ENCODE data around the gene IRF4.

Gene IRF4

DNA sequence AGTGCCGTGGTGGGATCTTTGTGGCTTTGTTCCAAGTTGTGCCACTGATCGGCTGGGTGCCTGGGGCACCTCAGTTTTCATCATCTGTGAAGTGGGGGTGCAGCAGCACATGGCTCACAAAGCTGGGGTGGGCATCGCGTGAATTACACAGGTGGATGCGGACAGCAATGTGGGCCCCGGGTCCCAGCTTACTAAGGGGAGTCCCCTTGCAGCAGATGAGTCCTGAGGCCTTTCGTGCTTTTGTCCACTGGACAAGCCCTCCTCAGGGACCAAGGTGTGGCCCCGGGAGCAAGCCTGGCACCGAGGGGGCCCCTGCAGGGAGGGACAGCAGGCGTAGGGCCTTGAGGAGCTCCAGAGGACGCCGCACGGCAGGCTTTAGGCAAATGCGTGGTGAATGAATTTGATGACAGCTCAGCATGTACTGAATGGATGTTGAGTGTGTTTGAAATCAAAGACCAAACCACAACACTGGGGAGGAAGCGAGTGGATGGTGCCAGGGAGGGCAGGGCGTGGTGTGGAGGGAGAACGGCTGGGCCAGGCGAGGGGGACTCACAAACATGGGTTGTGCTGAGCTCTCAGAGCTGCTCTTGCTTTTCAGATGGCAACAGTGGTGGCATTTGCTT lies 53.2 kb downstream of the IRF4 start:
- FAIRE-seq: no peak
- DNase-seq (ENCODE audit: insufficient read length, low spot score): no peak
- TF ChIP-seq POLR2A (IDR thresholded peaks at IDR 0.05; ENCODE audit: low read depth, low read length): no peak

DNA sequence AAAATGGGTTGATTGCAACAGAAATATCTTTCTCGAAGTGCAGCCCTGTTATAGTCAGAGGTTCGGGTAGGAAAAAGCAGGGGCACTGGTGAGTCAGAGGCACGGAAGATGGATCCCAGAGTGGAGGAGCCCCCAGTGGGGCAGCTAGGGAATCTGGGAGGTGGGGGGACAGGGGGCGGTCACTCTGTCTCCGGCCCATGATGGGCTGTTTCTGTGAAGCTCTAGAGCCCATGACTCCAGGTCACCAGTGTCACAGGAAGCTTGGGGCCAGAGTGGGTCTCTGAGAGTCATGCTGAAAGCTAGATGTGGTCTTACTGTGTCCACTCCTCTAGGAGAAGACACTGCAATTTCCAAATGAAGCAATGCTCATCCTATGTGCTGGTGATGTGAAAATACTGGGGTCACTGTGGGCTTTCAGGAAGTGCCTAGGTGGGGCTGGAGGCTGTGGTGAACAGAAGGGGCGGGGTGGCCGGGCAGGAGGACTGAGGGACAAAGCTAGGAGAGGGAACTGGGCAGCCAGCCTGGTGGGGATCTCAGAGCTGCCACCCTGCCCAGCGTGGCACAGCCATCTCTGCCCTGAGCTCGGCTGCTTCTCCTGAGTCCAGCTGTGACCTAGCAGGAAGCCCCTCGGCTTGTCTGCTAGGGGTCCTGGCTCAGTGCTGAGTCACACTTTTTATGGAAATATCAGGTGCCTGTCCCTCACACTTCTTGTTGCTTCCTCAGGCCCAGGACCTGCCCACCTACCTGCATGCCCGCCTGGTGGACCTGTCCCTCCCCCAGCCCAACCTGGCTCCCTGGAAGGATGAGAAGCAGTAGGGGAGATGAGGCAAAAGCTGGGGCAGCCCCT lies 54.2 kb downstream of the IRF4 start:
- no peak for DNase-seq (ENCODE audit: insufficient read length, low spot score)
- no peak for FAIRE-seq
- TF ChIP-seq POLR2A (IDR thresholded peaks at IDR 0.05; ENCODE audit: low read depth, low read length): no peak

DNA sequence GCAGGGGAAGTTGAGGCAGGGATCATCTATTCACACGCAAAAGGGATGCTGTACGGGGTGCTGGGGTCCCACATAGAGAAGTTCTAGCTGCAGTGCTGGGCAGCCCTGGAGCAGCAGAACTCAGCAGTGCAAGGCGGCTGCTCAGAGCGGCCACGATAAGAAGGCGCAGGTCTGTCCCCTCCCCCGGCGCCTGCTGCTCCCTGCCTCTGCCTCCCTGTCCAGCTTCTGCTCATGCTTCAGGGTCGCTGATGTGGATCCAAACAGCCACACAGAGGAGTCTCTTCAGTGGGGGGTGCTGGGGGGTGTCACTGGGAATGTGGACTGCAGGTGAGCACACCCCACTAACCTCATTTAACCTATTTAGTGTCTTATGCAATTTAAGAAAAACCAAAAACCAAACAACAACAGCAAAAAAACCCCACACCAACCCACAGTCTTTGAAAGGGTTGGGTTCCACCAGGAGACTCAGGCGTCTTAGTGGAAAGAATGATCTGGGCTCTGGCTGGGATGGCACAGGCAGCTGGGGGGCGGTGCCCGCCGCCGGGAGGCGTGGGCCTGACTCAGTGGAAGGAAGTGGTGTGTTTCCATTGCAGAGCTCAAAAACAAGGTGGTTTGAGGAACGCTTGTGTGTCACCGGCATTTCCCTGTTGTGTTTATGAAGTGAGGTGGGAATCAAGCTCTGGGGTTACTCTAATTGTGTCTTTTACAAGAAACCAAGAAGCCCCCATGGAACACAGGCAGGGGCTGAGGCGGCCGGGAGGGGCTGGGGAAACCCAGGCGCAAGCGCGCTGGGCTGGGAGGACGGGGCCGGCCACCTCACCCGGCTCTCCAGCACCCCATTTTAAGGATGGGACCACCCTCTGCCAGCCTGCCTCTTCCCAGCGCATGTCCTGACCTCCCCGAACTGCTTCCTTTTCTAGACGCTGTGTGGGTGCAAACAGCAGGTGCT lies 55.1 kb downstream of the IRF4 start:
- DNase-seq (ENCODE audit: insufficient read length, low spot score) (no peak), FAIRE-seq (no peak)
- TF ChIP-seq POLR2A (IDR thresholded peaks at IDR 0.05; ENCODE audit: low read depth, low read length): no peak

DNA sequence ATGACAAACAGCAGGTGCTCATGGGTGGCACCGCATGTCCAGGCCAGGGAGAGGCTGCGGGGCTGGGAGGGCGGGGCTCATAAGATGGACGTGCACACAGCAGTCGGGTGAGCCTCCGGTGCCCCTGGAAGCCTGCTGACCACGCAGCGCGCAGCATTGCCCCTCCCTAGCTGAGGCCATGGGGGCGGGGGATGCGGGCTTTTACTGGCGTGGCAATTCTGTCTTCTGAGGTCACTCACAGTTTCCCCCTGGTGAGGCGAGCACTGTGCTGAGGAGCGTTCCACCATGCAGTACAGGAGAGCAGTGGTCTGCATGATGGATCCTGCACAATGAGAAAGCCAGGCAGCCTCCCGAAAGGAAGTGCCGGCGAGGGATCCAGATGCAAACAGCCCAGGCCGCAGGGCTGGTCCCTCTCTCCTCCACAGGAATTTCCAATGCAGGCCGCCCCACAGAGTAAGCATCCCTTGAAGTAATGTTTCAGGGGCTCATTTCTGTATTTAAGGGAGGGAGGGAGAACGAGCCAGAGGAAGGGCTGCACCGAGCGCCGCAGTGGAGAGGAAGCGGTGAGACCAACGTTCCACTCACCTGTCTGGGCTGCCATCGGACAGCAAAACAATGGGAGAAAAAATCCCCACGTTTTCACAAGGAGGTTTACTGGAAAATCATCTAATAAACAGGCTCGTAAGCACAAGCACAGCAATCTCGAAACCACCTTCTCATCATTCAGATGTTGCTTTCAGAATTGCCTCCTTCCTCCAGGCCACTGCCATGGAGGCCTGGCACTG lies 56.0 kb downstream of the IRF4 start:
- TF ChIP-seq POLR2A (IDR thresholded peaks at IDR 0.05; ENCODE audit: low read depth, low read length): no peak
- DNase-seq (ENCODE audit: insufficient read length, low spot score) (no peak), FAIRE-seq (no peak)

DNA sequence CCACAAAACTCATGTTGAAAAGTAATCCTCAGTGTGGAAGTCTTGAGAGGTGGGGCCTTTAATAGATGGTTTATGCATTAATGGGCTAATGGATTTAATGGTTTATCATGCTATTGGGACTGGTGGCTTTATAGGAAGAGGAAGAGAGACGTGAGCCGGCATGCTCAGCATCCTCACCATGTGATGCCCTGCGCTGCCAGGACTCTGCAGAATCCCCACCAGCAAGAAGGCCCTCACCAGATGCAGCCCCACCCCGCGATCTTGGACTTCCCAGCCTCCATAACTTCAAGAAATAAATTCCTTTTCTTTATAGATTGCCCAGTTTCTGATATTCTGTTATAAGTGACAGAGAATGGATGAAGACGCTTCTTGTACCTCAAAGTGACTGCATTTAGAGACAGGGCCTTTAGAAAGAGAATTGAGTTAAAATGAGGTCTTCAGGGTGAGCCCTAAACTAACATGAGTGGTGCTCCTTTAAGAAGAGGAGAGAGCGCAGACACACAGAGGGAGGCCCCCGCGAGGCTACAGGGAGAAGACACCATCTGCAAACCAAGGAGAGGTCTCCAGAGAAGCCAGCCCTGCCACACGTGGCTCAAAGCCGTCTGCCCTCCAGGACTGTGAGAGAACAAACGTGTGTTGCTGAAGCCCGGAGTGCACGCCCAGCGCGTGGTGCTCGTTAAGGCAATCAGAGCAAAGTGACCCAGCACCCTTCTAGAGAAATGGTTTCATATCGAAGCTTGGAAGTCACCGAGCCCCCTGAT lies 56.9 kb downstream of the IRF4 start:
- FAIRE-seq (no peak), DNase-seq (ENCODE audit: insufficient read length, low spot score) (no peak)
- TF ChIP-seq POLR2A (IDR thresholded peaks at IDR 0.05; ENCODE audit: low read depth, low read length): no peak

DNA sequence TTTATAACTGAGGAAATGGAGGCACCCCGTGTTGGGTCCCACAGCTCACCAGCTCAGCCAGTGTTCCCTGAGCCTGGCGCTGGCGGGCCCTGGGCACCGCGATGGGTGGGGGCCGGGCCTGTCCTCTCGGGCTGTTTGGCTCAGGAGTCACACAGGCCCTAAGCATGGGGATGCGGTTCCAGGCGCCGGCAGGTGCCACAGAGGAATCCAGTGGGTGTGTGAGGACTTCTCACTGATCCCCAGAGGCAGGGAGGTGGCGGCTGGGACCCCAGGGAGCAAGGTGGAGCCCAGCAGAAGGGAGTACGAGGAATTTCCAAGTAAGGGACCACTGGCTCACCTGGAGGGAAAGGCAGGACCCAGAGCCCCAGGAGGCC lies 57.5 kb downstream of the IRF4 start:
- DNase-seq (ENCODE audit: insufficient read length, low spot score) (no peak), FAIRE-seq (no peak)
- TF ChIP-seq POLR2A (IDR thresholded peaks at IDR 0.05; ENCODE audit: low read depth, low read length): no peak

DNA sequence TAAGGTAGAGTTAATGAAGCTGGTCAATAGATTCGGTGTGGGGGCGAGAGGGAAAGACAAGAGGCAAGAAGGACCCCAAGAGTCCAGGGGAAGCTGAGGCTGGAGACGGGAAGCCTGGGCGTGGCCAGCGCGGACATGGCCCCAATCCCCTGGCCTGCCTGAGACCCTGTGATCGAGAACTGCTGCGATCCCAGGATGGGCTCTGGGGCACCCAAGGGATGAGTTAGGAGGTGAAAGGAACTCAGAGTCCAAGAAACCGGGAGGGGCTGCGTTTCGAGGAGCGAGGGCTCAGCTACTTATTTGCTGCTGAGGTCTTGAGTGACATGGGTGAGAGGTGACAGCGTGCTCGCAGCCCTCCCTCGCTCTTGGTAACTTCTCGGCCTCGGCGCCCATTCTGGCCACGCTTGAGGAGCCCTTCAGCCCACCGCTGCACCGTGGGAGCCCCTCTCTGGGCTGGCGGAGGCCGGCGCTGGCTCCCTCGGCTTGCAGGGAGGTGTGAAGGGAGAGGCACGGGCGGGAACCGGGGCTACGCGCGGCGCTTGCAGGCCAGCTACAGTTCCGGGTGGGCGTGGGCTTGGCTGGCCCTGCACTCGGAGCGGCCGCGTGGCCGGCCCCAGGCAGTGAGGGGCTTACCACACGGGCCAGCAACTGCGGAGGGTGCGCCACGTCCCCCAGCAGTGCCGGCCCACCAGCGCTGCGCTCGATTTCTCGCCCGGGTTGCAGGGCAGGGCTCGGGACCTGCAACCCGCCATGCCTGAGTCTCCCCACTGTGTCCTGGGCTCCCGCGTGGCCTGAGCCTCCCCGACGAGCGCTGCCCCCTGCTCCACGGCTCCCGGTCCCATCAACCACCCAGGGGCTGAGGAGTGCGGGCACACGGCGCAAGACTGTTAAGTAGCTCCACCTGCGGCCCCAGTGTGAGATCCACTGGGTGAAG lies 58.2 kb downstream of the IRF4 start:
- FAIRE-seq (no peak), DNase-seq (ENCODE audit: insufficient read length, low spot score) (no peak)
- TF ChIP-seq POLR2A (IDR thresholded peaks at IDR 0.05; ENCODE audit: low read depth, low read length): no peak

DNA sequence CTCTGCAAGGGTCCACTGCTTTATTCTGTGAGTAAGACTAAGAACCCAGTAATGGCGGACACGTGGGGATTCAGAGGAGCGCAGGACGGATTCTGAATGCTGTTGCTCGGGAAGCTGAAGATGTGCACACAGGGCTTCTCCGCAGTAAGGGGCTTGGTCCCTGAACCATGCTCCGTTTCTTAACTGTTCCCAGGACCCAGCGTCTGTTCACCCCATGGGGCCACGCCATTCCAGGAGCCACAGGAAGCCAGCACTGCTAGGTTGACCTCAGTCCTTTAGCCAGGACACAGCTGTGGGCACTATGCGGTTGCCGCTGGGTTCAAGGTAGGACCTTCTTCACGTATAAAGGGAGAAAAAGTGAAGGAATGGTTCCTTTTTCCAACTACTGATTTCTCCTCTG lies 59.8 kb downstream of the IRF4 start:
- FAIRE-seq (no peak), DNase-seq (ENCODE audit: insufficient read length, low spot score) (no peak)
- no peak for TF ChIP-seq POLR2A (IDR thresholded peaks at IDR 0.05; ENCODE audit: low read depth, low read length)

DNA sequence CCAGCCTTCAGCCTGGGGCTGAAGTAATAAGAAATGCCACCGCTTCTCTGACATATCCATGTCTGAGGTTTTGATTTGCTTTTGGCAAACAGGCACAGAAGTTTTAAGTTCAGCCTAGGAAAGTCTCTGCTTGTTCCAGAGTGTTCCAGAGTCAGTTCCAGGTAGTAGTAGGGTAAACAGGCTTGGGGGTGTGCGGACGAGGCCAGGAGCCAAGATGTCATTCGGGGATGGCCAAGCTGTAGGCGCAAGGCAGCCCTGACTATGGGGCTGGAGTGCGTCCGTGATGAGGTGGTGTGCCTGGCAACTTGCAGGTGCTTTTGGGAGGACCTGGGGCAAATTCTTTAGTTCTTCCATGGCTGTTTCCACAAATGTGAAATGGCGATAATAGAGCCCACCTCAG lies 60.3 kb downstream of the IRF4 start:
- FAIRE-seq (no peak), DNase-seq (ENCODE audit: insufficient read length, low spot score) (no peak)
- no peak for TF ChIP-seq POLR2A (IDR thresholded peaks at IDR 0.05; ENCODE audit: low read depth, low read length)

DNA sequence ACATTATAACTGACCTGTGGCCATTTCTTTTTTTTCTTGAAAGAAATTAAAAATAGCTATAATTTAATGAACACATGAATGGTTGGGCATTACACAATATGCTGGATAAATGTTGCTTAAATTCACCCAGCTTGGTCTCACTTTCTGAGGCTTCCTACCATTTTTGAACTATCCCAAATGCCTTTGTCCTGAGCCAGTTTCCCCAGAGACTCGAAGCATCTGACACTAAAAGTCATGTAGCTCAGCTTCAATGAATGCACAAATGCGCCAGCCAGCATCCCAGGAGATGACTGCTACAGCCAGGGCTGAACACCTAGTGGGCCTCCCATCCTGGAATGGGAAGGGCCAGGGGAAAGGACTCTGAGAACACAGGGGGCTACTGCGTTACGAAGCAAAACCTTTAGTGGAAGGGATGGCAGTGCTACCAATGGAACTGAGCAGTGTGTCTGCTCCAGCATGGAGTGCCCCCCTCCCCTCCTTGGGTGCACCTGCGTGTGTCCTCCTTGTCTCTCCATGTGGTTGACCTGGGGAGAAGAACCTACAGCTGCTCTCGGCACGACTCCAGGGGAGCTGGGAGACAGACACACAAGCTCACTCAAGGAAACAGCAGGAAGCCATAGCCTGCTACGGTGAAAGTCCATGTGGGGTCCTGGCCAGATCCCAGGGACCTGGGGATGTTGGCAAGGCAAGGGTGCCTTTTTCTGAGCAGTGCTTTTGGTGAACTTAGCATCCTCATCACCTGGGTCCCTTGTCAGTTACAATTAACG lies 60.9 kb downstream of the IRF4 start:
- no peak for DNase-seq (ENCODE audit: insufficient read length, low spot score)
- no peak for TF ChIP-seq POLR2A (IDR thresholded peaks at IDR 0.05; ENCODE audit: low read depth, low read length)
- no peak for FAIRE-seq

DNA sequence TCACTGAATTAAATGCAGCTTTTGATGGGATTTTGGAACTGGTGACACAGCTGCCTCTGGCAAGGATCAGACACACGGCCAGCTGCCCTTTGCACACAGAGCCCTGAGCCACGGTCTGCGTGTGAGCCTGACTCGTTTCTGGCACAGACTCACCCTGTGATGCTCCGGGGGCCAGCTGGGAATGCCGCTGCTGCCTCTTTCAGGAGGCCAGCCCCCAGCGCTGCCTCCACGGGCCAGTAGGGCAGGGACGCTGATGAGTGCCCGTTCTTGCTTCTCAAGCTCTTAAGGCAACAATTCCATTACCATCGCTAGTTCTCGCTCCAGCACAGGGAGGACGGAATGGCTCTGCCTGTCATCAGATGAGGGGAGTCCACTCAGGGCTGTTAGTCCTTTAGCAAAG lies 61.6 kb downstream of the IRF4 start:
- DNase-seq (ENCODE audit: insufficient read length, low spot score) (no peak), FAIRE-seq (no peak)
- no peak for TF ChIP-seq POLR2A (IDR thresholded peaks at IDR 0.05; ENCODE audit: low read depth, low read length)
